HUES48 (cell line): Measurements from ENCODE around the gene CD2BP2.
"Not testable (repeated sequence)": the region's sequence is repeated elsewhere in the genome, so short reads cannot be mapped to it uniquely, and the experiment has no call there.

ENCODE experiments used
- H3K27ac ChIP-seq: one replicate; pipeline ENCODE4 v1.7.0; 2013; ENCODE audit warnings: low read depth, low read length, inconsistent platforms
- H3K27me3 ChIP-seq: 2 replicates; pipeline ENCODE4 v1.6.1; 2013; ENCODE audit warnings: mild to moderate bottlenecking, low read length; ENCODE audit not compliant: control insufficient read depth, insufficient read depth
- H3K36me3 ChIP-seq: 2 replicates; pipeline ENCODE4 v1.6.1; 2013; ENCODE audit warnings: low read length; ENCODE audit not compliant: control insufficient read depth, insufficient read depth
- H3K4me1 ChIP-seq: 2 replicates; pipeline ENCODE4 v1.6.1; 2013; ENCODE audit warnings: mild to moderate bottlenecking, low read length; ENCODE audit not compliant: control insufficient read depth, insufficient read depth
- H3K4me3 ChIP-seq: 2 replicates; pipeline ENCODE4 v1.5.1; 2013; ENCODE audit warnings: mild to moderate bottlenecking, low read depth, low read length
- H3K9ac ChIP-seq: 2 replicates; pipeline ENCODE4 v1.6.1; 2013; ENCODE audit warnings: mild to moderate bottlenecking, low read depth, low read length, moderate library complexity
- H3K9me3 ChIP-seq: 2 replicates; pipeline ENCODE4 v1.6.1; 2013; ENCODE audit warnings: low read length; ENCODE audit not compliant: control insufficient read depth, insufficient read depth

The CD2BP2 gene

GRCh38 chr16:30355144-30355953 is at the start of gene CD2BP2:
CD2BP2 (minus strand) TSS chr16:30355308; CDS start chr16:30354681, 627 bp downstream.
- Histone ChIP-seq H3K36me3 (peaks cover 57% of the 10 kb centered on the region), H3K27ac (peak within 1 kb of the TSS; percentile 97), H3K9me3 (no peaks in the 10 kb centered on the region), H3K4me3 (peak within 1 kb of the TSS; percentile 90), H3K27me3 (no peaks in the 10 kb centered on the region), H3K9ac (peak within 1 kb of the TSS; percentile 93), H3K4me1 (peaks cover 7% of the 10 kb centered on the region; the same call in 1 of the 2 replicates)

- no peak overlapping the region for H3K9ac ChIP-seq
Measured at GRCh38 chr16:30401768-30402425, 46.8 kb upstream of the CD2BP2 start.

DNA sequence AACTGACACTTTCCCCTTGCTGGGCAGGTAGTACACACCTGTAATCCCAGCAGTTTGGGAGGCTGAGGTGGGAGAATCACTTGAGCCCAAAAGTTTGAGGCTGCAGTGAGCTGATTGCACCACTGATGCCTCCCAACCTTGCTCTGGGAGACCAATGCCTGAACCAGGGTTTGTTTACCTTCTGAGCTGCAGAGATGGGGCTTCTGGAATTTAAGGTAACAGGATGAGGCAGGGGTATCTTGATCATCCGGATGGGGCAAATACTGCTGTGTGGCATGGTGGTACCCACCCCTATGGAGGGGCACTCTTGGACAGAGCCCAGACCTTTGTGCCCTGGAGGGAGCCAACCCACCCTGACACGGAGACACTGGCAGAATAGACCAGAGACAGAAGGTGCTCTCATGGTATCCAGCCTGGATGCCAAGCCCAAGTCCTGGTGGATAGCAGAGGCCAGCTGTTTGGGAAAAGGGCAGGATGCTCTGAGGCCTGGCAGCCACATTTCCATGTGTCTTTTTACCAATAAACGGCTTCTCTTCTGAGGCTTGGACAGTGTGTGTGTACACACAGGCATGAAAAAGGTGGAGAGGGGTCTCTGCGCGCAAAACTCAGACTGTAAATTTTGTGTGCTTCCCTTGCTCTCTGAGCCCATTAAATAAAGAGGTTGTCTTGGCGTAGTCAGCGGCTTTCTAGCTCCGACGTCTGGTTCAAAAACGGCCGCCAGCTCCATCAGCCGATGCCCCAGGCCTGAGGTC is 44.5 kb upstream of the CD2BP2 start:
- H3K4me1 ChIP-seq, result peaks cover 16% of the 10 kb centered on the region
- peak overlapping the region; percentile 63 for H3K4me3 ChIP-seq
- peaks cover 23% of the 10 kb centered on the region for H3K36me3 ChIP-seq
- peak overlapping the region; percentile 76 for H3K9ac ChIP-seq
- no peaks in the 10 kb centered on the region for H3K27me3 ChIP-seq
- peak overlapping the region; percentile 99 for H3K27ac ChIP-seq
- no peaks in the 10 kb centered on the region for H3K9me3 ChIP-seq

More at GRCh38 chr16:30401768-30402425, 46.8 kb upstream of the CD2BP2 start:
- Histone ChIP-seq H3K4me1 (peaks cover 11% of the 10 kb centered on the region), H3K36me3 (peaks cover 22% of the 10 kb centered on the region), H3K9me3 (no peaks in the 10 kb centered on the region), H3K27ac (no peak overlapping the region), H3K4me3 (no peak overlapping the region), H3K27me3 (no peaks in the 10 kb centered on the region)

- Histone ChIP-seq H3K4me1 (peaks cover 16% of the 10 kb centered on the region), H3K36me3 (peaks cover 23% of the 10 kb centered on the region), H3K9ac (no peak overlapping the region), H3K27ac (peak overlapping the region; percentile 99), H3K9me3 (no peaks in the 10 kb centered on the region), H3K27me3 (no peaks in the 10 kb centered on the region), H3K4me3 (no peak overlapping the region)
Measured at GRCh38 chr16:30398661-30399434, 43.7 kb upstream of the CD2BP2 start.

DNA sequence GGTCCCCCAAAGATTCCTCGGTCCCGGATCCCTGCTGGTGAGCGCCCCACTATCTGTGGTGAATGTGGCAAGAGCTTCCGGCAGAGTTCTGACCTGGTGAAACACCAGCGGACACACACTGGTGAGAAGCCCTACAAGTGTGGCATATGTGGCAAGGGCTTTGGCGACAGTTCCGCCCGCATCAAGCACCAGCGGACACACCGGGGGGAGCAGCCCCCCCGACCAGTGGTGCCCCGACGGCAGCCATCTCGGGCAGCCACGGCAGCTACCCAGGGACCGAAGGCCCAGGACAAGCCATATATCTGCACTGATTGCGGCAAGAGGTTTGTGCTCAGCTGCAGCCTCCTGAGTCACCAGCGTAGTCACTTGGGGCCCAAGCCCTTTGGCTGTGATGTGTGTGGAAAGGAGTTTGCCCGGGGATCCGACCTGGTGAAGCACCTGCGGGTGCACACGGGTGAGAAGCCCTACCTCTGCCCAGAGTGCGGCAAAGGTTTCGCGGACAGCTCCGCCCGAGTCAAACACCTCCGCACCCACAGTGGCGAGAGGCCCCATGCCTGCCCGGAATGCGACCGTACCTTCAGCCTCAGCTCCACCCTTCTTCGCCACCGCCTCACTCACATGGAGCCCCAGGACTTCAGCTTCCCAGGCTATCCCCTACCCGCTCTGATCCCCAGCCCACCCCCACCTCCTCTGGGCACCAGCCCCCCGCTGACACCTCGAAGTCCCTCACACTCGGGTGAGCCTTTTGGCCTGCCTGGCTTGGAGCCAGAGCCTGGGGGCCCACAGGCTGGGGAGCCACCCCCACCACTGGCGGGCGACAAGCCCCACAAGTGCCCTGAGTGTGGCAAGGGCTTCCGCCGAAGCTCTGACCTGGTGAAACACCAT is 42.9 kb upstream of the CD2BP2 start:
- H3K4me3 ChIP-seq, result no peak overlapping the region
- peak overlapping the region; percentile 99 for H3K27ac ChIP-seq
- no peak overlapping the region for H3K9ac ChIP-seq
- peaks cover 16% of the 10 kb centered on the region for H3K4me1 ChIP-seq
- peaks cover 23% of the 10 kb centered on the region for H3K36me3 ChIP-seq
- no peaks in the 10 kb centered on the region for H3K27me3 ChIP-seq
- H3K9me3 ChIP-seq, result no peaks in the 10 kb centered on the region

GRCh38 chr16:30397056-30397455 is 41.9 kb upstream of the CD2BP2 start:
- no peaks in the 10 kb centered on the region for H3K27me3 ChIP-seq
- H3K9ac ChIP-seq, result no peak overlapping the region
- H3K36me3 ChIP-seq, result peaks cover 23% of the 10 kb centered on the region
- no peaks in the 10 kb centered on the region for H3K9me3 ChIP-seq
- H3K27ac ChIP-seq, result no peak overlapping the region
- no peak overlapping the region for H3K4me3 ChIP-seq
- H3K4me1 ChIP-seq, result peaks cover 16% of the 10 kb centered on the region

DNA sequence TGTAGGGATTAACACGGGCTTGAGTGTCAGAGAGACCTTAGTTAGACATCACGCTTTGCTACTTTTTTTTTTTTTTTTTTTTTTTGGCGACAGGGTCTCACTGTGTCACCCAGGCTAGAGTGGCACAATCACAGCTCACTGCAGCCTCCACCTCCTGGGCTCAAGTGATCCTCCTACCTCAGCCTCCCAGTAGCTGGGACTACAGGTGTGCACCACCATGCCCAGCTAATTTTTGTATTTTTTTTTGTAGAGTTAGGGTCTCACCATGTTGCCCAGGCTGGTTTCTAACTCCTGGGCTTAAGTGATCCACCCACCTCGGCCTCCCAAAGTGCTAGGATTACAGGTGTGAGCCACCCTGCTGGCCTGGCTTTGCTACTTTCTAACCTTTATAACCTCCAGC is 41.5 kb upstream of the CD2BP2 start:
- Histone ChIP-seq H3K4me3 (peak overlapping the region; percentile 85), H3K36me3 (peaks cover 23% of the 10 kb centered on the region), H3K4me1 (peaks cover 16% of the 10 kb centered on the region)
- not testable (repeated sequence) for H3K9ac ChIP-seq, H3K9me3 ChIP-seq, H3K27me3 ChIP-seq, H3K27ac ChIP-seq

- Histone ChIP-seq H3K36me3 (peaks cover 23% of the 10 kb centered on the region), H3K4me1 (peaks cover 16% of the 10 kb centered on the region), H3K9ac (peak overlapping the region; percentile 97), H3K9me3 (no peaks in the 10 kb centered on the region), H3K27ac (peak overlapping the region; percentile 99), H3K27me3 (no peaks in the 10 kb centered on the region), H3K4me3 (peak overlapping the region; percentile 85)
Measured at GRCh38 chr16:30395992-30396585, 41.0 kb upstream of the CD2BP2 start.

DNA sequence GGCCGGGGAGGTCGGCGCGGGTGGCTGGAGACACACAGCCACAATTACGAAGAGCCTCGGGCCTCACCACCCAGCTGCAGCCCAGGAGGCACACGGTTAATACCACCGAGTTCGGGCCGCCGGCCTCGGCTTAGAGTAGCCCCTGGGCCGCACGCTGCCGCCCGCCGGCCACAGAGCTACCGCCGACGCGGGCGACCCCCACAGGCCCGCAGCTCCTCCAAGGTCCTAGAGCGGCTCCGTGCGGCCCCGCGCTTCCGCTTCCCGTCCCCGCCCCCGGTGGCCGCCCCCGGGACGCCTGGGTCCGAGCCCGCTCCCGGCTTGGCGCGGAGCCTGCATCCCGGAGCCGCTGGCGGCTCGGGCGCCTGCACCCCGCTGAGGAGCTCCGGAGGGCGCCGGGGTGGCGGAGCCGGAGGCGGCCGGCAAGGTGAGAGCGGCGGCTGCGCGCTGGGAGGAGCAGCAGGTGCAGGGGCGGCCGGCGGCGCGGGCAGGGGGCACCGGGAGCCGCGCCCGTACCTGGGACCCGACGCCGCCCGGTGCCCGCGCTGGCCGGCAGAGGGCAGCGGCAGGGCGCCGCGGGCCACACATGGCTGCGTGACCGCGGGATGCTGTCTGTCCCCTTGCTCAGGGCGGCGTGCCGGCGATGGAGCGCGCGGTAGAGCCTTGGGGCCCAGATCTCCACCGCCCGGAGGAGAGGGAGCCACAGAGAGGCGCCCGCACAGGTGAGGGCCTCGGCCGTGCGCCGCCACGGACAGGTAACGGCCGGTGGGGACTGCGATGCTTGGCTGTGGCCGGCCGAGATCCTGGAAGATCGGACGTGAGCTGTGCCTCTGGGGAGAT is 40.3 kb upstream of the CD2BP2 start, which contains the start of gene ZNF48:
ZNF48 (plus strand) TSS at position 266 of the 837 bp plus-strand sequence; CDS start at position 641, 375 bp downstream.
- peaks cover 16% of the 10 kb centered on the region for H3K4me1 ChIP-seq

More for the DNA sequence above, 40.3 kb upstream of the CD2BP2 start, which contains the start of gene ZNF48:
- no peaks in the 10 kb centered on the region for H3K9me3 ChIP-seq
- no peaks in the 10 kb centered on the region for H3K27me3 ChIP-seq
- H3K36me3 ChIP-seq, result peaks cover 23% of the 10 kb centered on the region
- H3K27ac ChIP-seq, result peak within 1 kb of the TSS; percentile 99
- peak within 1 kb of the TSS; percentile 85 for H3K4me3 ChIP-seq
- H3K9ac ChIP-seq, result peak within 1 kb of the TSS; percentile 97
